PFSK-1 (cell line): ENCODE results near the gene ACADS.
A peak's percentile ranks its signal among the peaks of the same experiment; 100 is the strongest.

Experiments
- POLR2AphosphoS5 ChIP-seq: IDR thresholded peaks from 2 replicates; pipeline ENCODE4 v1.6.1; 2012; ENCODE audit warnings: low read depth, mild to moderate bottlenecking, control low read depth, low read length, moderate library complexity
- REST ChIP-seq, 2 experiments: IDR thresholded peaks; 2 replicates each; pipeline versions ENCODE4 v1.6.1 to v1.8.0; 2011 to 2012; ENCODE audit warnings: low read depth in 2 of 2, low read length in 2 of 2, control low read depth in 1 of 2, inconsistent platforms in 1 of 2, mild to moderate bottlenecking in 1 of 2, moderate library complexity in 1 of 2; ENCODE audit not compliant: insufficient read depth in 1 of 2
- SIN3A ChIP-seq: IDR thresholded peaks from 2 replicates; pipeline ENCODE4 v1.6.1; 2012; ENCODE audit warnings: mild to moderate bottlenecking, low read length, moderate library complexity, borderline replicate concordance; ENCODE audit not compliant: insufficient read depth
- TAF1 ChIP-seq: IDR thresholded peaks from 2 replicates; pipeline ENCODE4 v1.6.1; 2012; ENCODE audit warnings: low read length, control low read depth, borderline replicate concordance; ENCODE audit not compliant: insufficient read depth

DNA sequence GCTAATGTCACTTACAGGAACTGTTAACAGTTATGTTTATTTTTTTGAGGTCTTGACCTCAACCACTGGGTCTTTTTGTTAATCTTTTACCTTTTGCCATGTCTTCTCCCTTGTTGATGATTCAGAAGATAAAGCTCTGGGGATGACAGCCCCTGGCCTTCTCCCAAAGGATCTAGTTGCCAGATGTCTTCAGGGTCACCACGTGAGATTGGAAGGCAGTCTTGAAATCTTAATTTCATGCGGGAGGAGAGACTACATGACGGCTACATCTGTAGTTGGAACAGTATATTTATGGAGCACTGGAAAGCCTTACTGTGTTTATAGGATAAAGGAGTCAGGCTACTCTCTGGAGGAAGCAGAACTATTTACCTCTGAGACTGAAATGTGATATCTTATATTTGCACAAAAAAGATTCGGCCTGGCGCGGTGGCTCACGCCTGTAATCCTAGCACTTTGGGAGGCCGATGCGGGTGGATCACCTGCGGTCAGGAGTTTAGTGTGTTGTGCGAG, 33.0 kb upstream of the ACADS start:
- TF ChIP-seq POLR2AphosphoS5 (no peak), TAF1 (no peak), REST (IDR thresholded peaks at IDR 0.05; ENCODE audit: insufficient read depth in 1 of 2, low read depth in 2 of 2, low read length in 2 of 2) (no peak), SIN3A (peak; percentile 69; the same call in 1 of the 2 replicates)
